ENCODE measurements around the gene DNAI2.

- TF ChIP-seq POLR2A (IDR thresholded peaks at IDR 0.05; ENCODE audit: borderline replicate concordance, extremely low read depth, insufficient read depth, insufficient read length): no peak
- no peak for TF ChIP-seq SIN3A (IDR thresholded peaks at IDR 0.05; ENCODE audit: low read depth)
- TF ChIP-seq, protein P1, sequence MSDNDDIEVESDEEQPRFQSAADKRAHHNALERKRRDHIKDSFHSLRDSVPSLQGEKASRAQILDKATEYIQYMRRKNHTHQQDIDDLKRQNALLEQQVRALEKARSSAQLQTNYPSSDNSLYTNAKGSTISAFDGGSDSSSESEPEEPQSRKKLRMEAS (IDR thresholded peaks at IDR 0.05): no peak
- TF ChIP-seq, protein P2, sequence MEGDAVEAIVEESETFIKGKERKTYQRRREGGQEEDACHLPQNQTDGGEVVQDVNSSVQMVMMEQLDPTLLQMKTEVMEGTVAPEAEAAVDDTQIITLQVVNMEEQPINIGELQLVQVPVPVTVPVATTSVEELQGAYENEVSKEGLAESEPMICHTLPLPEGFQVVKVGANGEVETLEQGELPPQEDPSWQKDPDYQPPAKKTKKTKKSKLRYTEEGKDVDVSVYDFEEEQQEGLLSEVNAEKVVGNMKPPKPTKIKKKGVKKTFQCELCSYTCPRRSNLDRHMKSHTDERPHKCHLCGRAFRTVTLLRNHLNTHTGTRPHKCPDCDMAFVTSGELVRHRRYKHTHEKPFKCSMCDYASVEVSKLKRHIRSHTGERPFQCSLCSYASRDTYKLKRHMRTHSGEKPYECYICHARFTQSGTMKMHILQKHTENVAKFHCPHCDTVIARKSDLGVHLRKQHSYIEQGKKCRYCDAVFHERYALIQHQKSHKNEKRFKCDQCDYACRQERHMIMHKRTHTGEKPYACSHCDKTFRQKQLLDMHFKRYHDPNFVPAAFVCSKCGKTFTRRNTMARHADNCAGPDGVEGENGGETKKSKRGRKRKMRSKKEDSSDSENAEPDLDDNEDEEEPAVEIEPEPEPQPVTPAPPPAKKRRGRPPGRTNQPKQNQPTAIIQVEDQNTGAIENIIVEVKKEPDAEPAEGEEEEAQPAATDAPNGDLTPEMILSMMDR (IDR thresholded peaks at IDR 0.05 in 2 of 3, conservative IDR thresholded peaks at IDR 0.05 in 1 of 3; ENCODE audit: borderline replicate concordance in 1 of 3, insufficient read depth in 1 of 3, low read depth in 2 of 3, low read length in 2 of 3): no peak
- TF ChIP-seq, protein P3, sequence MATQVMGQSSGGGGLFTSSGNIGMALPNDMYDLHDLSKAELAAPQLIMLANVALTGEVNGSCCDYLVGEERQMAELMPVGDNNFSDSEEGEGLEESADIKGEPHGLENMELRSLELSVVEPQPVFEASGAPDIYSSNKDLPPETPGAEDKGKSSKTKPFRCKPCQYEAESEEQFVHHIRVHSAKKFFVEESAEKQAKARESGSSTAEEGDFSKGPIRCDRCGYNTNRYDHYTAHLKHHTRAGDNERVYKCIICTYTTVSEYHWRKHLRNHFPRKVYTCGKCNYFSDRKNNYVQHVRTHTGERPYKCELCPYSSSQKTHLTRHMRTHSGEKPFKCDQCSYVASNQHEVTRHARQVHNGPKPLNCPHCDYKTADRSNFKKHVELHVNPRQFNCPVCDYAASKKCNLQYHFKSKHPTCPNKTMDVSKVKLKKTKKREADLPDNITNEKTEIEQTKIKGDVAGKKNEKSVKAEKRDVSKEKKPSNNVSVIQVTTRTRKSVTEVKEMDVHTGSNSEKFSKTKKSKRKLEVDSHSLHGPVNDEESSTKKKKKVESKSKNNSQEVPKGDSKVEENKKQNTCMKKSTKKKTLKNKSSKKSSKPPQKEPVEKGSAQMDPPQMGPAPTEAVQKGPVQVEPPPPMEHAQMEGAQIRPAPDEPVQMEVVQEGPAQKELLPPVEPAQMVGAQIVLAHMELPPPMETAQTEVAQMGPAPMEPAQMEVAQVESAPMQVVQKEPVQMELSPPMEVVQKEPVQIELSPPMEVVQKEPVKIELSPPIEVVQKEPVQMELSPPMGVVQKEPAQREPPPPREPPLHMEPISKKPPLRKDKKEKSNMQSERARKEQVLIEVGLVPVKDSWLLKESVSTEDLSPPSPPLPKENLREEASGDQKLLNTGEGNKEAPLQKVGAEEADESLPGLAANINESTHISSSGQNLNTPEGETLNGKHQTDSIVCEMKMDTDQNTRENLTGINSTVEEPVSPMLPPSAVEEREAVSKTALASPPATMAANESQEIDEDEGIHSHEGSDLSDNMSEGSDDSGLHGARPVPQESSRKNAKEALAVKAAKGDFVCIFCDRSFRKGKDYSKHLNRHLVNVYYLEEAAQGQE (IDR thresholded peaks at IDR 0.05; ENCODE audit: low read depth): no peak
- no peak for TF ChIP-seq EZH2 (IDR thresholded peaks at IDR 0.05)
- TF ChIP-seq ZFX (IDR thresholded peaks at IDR 0.05): no peak
- TF ChIP-seq TCF7L2 (IDR thresholded peaks at IDR 0.05; ENCODE audit: borderline replicate concordance, extremely low read depth, insufficient read depth, insufficient read length): no peak
- TF ChIP-seq, protein P4, sequence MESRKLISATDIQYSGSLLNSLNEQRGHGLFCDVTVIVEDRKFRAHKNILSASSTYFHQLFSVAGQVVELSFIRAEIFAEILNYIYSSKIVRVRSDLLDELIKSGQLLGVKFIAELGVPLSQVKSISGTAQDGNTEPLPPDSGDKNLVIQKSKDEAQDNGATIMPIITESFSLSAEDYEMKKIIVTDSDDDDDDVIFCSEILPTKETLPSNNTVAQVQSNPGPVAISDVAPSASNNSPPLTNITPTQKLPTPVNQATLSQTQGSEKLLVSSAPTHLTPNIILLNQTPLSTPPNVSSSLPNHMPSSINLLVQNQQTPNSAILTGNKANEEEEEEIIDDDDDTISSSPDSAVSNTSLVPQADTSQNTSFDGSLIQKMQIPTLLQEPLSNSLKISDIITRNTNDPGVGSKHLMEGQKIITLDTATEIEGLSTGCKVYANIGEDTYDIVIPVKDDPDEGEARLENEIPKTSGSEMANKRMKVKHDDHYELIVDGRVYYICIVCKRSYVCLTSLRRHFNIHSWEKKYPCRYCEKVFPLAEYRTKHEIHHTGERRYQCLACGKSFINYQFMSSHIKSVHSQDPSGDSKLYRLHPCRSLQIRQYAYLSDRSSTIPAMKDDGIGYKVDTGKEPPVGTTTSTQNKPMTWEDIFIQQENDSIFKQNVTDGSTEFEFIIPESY (IDR thresholded peaks at IDR 0.05; ENCODE audit: extremely low read depth, insufficient replicate concordance, low read length): no peak
- no peak for TF ChIP-seq POLR2AphosphoS5 (IDR thresholded peaks at IDR 0.05; ENCODE audit: low read depth, low read length)
- no peak for TF ChIP-seq ELF1 (IDR thresholded peaks at IDR 0.05; ENCODE audit: borderline replicate concordance, low read depth)
- no peak for TF ChIP-seq ZNF274 (IDR thresholded peaks at IDR 0.05; ENCODE audit: low read depth, low read length)
Measured at GRCh38 chr17:74362069-74362405, 88.0 kb downstream of the DNAI2 start.

Measured in HCT116 (cell line).